Measurements from ENCODE around the gene PPIL1.

GRCh38 chr6:36809941-36810803, 64.4 kb downstream of the PPIL1 start:
- TF ChIP-seq CTCF (conservative IDR thresholded peaks at IDR 0.05; ENCODE audit: low read depth, low read length): no peak
- TF ChIP-seq FOS (IDR thresholded peaks at IDR 0.05; ENCODE audit: low read depth, low read length): no peak
- no peak for TF ChIP-seq CEBPB (IDR thresholded peaks at IDR 0.05; ENCODE audit: low read depth, low read length)
- TF ChIP-seq RFX5 (IDR thresholded peaks at IDR 0.05; ENCODE audit: low read depth, low read length): no peak
- no peak for TF ChIP-seq POLR2A (IDR thresholded peaks at IDR 0.05; ENCODE audit: low read depth, low read length)

Data from IMR-90 (cell line).